ENCODE results near the gene FBXW9.
"Not testable (repeated sequence)": the region's sequence is repeated elsewhere in the genome, so short reads cannot be mapped to it uniquely, and the experiment has no call there.

FBXW9 gene

DNA sequence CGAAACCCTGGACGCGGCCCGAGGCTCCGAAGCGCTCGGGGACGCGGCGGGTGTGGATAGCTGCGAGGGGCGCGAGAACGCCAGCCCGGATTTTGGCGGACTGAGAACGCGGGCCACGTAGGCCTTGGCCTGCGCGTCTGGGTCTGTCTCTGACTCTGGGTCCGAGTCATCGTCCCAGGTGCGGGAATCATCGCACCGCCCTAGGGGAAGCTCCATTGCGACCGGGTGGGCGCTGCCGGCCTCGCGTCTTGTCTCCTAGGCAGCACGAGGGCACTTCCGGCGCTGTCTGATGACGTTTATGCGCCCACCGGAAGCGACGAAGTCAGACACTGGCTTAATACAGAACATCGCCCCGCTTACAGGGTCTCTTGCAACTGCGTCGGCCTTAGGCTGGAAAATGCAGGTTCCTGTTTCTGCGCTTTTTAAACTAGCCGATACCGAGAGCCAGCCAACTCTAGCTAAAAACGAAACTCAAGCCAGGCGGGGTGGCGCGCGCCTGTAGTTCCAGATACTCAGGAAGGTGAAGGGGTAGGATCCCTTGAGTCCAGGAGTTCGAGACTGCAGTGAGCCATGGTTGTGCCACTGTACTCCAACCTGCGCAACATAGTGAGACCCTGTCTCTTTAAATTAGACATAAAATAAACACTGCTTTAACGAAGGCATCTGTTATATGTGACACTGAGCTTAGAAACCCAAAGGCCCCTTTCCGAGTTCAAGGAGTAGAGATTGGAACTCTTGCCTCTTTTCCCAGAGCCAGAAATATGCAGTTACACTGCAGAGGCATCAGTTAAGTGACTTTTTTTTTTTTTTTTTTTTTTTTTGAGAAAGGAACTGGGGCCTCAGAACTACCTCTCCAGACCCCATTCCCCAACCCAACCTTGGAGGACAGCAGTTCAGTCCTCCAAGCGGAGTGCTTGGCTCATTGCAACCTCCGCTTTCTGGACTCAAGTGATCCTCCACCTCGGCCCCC is at the start of gene FBXW9:
Gene FBXW9 (minus strand): TSS at position 266 of the 970 bp plus-strand sequence. CDS start 50 bp downstream, at position 216.
- in situ Hi-C loops (cut with MboI; ENCODE audit: low sequenced_read_pairs) = no loop called here

DNA sequence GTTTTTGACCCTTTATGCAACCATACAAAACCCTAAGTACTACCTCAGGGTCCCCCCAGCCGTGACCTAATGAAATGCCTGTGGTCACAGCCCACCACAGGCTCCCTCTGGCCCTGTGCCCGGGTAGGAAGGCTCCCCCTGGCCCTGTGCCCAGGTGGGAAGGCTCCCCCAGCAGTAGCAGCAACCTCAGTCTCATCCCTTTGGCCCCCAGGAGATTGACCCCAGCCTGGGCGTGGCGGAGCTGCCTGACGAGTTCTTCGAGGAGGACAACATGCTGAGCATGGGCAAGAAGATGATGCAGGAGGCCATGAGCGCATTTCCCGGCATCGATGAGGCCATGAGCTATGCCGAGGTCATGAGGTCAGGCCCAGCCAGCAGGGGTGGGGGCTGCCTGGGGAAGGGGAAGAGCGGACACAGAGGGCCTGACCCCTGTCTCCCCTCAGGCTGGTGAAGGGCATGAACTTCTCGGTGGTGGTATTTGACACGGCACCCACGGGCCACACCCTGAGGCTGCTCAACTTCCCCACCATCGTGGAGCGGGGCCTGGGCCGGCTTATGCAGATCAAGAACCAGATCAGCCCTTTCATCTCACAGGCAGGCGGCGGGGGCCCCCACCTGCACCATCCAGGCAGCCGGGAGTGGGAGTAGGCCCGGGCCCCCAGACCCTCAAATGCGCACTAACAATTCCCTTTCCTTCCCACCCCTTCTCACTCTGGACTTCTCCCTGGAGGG is 48.9 kb upstream of the FBXW9 start:
- in situ Hi-C loops (cut with MboI; ENCODE audit: low sequenced_read_pairs) = no loop called here

DNA sequence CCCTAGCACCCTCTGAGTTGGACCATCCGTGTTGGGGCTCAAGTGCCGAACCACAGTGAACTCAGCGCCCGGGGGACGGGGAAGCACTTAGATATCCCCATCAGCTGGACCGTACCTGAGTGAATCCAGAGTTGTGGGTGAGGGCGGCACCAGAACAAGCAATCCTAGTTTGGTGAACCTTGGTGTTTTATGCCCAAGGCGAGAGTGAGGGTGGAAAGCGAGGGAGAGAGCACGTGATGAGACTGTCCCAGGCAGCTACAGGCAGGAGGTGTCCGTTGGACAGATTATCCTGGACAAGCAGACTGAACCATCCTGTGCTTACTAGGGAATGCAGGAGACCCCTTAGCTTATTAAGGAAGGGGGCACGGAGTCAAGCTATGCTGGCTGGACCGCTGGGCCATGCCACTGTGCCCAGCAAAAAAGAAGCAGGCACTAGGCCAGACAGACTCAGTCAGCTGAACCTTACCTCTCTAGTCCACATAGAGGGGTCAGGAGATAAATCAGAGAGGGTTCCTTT is 41.5 kb upstream of the FBXW9 start:
- in situ Hi-C loops (cut with MboI; ENCODE audit: low sequenced_read_pairs) = no loop called here

DNA sequence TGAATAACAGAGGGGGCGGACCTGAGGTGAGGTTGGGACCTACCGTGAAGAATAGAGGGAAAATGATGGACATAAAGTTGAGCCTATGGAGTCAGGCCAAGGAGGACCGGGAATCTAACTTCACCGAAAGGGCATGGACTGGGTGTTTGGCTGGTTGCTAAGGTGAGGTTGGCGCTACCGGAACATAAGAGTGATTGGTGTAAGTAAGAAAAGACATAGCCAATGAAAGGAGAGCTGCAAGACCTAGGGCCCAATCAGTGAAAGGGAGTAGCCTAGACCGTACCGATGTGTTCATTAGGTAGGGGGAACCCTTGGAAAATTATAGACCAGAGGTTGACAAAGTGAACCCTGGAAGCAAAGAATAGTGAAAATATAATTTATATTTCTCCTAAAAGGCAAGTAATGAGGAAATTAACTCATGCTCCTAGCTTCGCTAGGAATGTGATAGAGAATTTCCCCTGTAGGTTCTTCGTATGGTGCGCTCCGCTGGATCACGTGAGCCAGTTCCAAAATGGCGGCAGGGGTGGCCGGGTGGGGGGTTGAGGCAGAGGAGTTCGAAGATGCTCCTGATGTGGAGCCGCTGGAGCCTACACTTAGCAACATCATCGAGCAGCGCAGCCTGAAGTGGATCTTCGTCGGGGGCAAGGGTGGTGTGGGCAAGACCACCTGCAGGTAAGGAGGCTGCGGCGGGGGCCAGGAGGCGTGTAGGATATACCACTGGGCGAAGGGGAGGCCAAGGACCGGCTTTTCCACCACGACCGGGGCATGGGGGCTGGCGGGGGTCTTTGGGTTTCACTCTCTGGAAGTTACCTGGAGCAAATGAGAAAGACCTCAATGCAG is 40.8 kb upstream of the FBXW9 start, which contains the start of gene GET3:
Gene GET3 (plus strand): TSS at position 503 of the 840 bp plus-strand sequence. CDS start 9 bp downstream, at position 512.
- in situ Hi-C loops (cut with MboI; ENCODE audit: low sequenced_read_pairs) = no loop called here

DNA sequence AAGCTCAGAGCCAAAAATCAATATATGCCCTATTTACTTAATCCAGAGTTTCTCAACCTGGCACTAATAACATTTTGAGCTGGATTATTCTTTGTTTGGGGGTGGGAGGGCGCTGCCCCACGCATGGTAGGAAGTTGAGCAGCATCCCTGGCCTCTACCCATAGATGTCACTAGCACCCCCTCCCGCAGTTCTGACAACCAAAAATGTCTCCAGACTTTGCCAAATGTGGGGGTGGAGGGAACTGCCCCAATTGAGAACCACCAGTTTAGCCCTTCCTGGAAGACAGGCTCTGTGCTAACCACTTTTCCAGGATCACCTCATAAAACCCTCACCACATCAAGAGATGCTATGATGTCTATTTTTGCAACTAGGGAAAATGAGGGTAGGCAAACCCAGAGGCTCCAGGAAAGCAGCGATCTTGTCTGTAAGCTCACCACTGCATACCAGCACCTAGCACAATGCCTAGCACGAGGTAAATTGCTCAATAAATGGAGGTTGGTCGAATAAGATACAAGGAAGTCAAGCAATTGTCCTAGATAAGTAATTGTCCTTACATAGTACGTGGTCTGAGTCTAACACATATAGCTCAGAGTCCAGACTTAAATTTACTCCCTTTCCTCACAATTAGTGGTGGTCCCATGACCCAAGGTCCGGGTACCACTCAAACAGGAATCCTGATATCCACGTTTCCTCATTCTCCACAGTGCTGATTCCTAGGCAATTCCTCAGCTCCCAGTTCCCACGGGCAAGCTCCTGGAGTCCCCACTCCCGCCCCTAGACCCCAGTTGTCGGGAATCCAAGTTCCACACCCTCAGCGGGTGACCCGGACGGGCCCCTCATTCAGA is 37.2 kb upstream of the FBXW9 start:
- in situ Hi-C loops (cut with MboI; ENCODE audit: low sequenced_read_pairs) = no loop called here

DNA sequence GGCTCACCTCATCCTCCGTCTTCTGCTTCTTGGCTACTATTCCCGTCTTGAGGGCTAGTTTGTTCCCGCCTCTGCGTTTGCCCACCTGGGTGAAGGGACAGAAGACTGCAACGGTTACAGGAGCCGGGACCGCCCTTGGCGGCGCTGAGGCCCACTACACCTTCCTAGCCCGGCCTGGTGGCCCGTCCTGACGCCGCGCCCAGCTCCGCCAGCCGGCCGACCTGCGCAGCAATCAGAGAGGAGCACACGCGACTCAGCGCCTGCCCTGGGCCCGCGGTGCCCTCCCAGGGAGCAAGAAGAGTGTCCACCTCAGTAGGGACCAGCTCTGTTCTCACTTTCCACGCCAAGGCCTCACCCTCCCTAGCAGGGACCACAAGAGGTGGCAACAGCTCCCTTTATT is 34.9 kb upstream of the FBXW9 start:
- in situ Hi-C loops (cut with MboI; ENCODE audit: low sequenced_read_pairs) = no loop called here

DNA sequence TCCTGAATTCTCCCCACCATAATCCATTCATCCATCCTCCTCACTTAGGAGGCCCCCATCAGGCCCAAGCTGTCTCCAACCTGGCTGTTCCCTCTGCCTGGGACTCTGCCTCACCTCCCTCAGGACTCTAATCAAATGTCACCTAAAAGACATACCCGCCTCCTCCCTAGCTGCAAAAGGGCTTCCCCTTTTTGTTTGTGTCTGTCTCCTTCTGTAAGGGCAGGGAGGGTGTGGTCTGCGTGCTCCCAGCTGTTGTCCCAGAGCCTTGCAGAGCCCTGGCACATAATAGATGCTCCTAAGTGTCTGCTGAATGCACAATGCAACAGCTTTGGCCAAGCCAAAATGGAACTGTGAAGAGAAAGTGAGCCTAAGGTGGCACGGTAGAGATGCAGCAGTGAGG is 33.6 kb upstream of the FBXW9 start:
- in situ Hi-C loops (cut with MboI; ENCODE audit: low sequenced_read_pairs) = no loop called here

DNA sequence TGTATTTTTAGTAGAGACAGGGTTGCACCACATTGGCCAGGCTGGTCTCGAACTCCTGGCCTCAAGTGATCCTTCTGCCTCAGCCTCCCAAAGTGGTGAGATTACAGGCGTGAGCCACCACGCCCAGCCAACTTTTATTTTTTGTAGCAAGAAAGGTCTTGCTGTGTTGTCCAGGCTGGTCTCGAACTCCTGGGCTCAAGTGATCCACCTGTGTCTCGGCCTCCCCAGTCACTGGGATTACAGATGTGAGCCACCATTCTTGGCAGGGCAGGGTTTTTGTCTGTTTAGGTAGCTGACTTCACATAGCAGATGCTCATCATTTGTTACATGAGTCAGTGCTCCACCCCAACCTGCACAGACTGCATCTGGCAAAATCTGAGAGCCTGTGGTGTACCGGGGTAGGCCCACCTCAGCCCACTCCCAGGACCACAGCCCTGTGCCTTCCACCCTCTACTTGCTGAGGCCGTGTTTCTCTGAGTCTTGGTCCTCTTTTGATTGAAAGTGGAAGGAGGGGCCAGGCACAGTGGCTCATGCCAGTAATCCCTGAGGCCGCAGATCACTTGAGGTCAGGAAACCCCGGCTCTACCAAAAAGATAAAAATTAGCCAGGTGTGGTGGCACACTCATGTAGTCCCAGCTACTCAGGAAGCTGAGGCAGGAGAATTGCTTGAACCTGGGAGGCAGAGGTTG is 31.5 kb upstream of the FBXW9 start:
- in situ Hi-C loops (cut with MboI; ENCODE audit: low sequenced_read_pairs) = no loop called here

DNA sequence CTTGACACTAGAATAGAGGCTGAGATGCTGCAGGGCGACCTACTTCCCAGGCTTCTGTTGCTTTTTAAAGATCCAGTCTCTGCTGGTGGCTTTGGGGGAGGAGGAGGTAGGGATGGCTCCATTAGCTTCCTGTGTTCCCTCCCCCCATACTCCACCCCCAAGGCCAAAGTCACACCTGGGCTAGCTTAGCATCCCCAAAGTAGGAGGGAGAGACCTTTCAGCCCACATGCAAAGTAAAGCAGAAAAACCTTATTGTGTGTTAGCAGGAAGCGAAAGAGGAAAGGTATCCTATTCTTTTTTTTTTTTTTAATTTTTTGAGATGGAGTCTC is 30.5 kb upstream of the FBXW9 start:
- in situ Hi-C loops (cut with MboI; ENCODE audit: low sequenced_read_pairs) = no loop called here

DNA sequence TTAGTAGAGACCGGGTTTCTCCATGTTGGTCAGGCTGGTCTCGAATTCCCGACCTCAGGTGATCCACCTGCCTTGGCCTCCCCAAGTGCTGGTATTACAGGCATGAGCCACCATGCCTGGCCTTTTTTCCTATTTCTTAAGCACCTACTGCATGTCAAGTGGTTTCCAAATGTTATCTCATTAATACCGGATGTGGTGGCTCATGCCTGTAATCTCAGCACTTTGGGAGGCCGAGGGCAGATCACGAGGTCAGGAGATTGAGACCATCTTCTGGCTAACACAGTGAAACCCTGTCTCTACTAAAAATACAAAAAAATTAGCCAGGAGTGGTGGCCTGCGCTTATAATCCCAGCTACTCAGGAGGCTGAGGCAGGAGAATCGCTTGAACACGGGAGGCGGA is 29.2 kb upstream of the FBXW9 start:
- in situ Hi-C loops (cut with MboI; ENCODE audit: low sequenced_read_pairs) = not testable (repeated sequence)

DNA sequence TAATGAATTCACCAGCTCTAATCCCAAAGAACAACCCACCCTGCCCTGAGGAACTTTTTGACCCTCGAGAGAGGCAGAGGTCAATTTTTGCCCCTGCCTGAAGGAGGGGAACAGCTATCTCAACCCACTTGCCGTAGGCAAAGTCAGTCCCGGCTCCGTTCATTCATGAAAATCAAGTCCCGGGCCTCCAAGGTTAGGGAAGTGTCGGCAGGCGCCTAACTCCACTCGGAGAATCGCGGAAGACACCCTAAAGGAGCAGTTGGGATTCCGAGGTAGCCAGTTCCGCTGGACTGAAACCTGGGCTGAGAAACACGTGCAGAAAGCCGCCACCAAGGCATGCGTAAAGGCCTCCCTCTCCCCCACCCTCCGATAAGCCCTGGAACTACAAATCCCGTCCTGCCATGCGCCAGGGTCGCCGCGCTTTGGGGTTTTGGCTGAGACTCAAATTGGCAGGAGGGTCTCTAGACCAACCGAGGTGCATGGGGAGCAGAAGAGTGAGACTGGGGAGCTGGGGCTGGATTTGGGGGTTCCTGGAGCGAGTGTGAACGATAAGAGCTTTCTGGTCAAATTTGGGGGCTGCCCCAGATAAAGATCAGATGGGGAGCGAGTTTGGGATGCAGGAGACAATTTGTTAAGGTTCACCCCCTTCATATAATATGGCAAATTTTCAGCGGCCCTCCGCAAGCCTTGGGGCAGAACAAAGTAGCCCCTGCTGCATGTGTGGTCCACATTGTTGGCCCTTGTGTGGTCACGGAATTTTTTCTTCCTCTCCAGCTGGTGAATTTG is 27.4 kb upstream of the FBXW9 start, which contains the start of gene TNPO2:
Gene TNPO2 (minus strand): TSS at position 292 of the 786 bp plus-strand sequence. CDS start 2,955 bp downstream, outside the sequence.
- in situ Hi-C loops (cut with MboI; ENCODE audit: low sequenced_read_pairs) = no loop called here

DNA sequence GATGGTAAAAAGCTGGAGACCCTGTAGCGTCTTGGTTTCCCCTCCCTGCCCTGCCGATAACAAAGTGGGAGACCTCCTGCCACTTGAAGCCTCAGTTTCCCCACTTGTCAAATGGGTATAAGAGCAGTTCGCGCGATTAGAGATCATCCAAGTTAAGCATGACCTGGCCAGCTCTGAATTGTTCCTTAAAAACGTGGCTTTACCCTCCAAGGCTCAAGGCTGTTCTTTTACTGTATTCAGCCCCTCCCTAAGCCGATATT is 26.9 kb upstream of the FBXW9 start:
- in situ Hi-C loops (cut with MboI; ENCODE audit: low sequenced_read_pairs) = no loop called here

DNA sequence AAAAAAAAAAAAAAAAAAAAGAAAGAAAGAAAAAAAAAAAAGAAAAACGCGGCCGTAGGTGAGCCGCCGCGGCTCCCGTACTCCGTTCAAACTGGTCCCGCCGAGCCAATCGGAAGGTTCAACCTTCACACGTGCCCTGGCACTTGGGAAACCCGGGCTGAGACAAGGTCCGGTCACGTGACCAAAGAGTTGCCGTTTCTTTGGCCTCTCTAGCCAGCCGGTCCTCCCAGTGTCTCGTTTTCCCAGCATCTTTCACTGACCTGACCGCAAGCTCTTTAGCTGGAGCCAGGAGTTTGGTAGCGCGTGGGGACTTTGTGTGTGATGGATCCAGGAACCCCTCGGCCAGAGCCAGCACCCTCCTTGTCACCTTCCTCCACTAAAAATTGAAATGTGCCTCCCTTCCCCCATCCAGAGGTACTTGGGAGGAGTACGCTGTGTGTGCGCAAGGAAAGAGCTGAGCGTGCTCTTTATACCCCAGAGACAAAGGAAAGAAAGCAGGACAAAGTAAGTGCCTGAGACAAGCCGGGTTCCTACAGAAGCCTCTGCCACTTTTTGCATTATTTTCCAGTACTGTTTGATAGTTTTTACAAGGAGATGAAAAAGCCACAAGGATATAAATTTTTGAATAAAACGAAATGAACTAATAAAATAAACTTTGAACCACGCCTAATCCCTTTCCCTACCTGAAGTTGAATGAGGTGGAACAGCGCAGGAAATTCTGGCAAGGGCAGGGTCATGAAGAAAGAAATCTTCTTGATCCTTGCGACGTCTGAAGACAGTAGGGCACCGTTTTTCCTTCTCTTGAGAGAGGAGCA is 26.3 kb upstream of the FBXW9 start:
- in situ Hi-C loops (cut with MboI; ENCODE audit: low sequenced_read_pairs) = no loop called here

DNA sequence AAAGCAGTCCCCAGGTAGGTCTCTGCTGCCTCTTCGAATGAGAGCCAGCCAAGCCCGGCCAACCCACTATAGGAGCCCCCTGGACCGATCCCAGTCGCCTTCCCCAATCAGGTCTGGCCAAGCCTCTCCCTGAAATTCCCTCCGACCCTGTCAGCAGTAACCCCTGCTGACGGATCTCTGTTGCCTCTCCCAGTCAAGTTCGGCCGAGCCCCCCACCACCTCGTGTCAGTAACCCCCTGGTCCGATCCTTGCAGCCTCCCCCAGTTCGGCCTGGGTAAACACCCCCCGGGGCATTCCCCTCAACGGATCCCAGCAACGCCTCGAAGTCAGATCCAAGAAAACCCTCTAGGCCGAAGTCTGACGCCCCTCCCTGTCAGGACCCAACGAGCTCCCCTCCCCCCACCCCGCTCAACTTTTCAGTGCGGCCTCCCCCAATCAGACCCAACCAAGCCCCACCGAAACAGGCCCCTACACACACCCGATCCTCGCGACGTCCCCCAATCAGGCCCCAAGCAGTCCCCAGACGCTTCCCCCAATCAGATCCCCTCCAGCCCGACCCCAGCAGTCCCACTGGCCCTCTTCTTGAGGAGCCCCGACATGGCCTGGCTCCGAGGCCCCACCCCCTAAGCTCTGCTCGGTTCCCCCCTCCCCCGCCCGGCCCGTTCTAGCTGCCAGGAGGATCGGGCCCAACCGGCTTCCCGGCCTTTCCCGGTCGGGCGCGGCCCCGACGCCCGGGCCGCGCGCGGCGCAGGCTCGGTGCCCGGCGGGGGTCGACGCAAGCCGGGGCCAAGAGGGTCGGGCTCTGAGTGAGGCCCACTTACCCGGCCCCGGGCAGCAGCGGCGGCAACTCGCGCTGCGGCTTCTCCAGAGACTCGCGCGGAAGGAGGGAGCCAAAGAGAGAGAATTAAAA is 25.5 kb upstream of the FBXW9 start:
- in situ Hi-C loops (cut with MboI; ENCODE audit: low sequenced_read_pairs) = no loop called here

DNA sequence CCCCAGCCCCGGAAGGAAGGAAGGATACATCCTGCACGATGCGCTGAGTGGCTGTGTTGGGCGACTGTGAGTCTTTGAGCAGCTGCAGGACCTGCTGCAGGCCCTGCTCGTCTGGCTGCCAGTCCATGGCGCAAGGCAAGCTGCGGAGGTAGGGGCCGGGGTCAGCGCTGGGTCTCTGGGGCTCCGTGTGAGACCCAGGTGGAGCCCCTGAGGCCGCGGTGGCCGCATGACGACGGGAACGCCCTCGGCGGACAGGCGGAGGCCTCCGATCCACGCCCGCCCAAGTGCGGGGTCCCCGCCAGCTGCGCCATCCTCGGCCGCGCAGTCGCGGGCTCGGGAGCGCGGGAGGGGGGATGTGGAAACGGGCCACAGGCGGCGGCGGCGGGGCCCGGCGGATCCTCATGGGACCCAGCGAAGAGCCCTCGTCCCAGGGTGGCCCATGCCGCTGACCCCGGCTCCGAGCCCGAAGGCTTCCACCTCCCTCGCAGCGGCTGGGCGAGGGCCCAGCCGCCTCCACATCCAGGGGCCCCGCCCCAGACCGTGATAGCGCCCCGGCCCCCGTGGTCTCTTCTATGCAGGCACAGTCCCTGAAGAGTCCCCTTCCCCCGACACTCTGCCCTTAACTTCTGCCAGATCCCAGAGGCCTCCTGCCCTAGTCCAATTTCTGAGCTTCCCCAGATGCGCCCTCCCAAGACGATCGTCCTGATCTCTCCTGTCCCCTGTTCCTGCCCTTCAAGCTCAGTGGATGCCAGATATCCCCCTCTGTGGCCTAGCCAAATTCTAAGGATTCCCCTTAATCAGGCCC is 24.6 kb upstream of the FBXW9 start:
- in situ Hi-C loops (cut with MboI; ENCODE audit: low sequenced_read_pairs) = no loop called here

DNA sequence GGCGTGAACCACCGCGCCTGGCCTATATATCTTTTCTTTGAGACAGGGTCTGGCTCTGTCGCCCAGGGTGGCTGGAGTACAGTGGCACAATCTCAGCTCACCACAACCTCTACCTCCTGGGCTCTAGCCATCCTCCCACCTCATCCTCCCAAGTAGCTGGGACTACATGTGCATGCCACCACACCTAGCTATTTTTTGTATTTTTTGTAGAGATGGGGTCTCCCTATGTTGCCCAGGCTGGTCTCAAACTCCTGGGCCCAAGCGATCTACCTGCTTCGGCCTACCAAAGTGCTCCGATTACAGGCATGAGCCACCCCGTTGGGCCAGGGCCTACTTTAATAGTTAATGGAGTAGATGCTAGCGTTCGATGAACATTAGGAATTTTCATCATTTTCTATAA is 23.9 kb upstream of the FBXW9 start:
- in situ Hi-C loops (cut with MboI; ENCODE audit: low sequenced_read_pairs) = no loop called here

All from HL-60/S4 (cell line).